ENCODE data around the gene PRKCE.
"Not testable (repeated sequence)": the region's sequence is repeated elsewhere in the genome, so short reads cannot be mapped to it uniquely, and the experiment has no call there.

Gene PRKCE

DNA sequence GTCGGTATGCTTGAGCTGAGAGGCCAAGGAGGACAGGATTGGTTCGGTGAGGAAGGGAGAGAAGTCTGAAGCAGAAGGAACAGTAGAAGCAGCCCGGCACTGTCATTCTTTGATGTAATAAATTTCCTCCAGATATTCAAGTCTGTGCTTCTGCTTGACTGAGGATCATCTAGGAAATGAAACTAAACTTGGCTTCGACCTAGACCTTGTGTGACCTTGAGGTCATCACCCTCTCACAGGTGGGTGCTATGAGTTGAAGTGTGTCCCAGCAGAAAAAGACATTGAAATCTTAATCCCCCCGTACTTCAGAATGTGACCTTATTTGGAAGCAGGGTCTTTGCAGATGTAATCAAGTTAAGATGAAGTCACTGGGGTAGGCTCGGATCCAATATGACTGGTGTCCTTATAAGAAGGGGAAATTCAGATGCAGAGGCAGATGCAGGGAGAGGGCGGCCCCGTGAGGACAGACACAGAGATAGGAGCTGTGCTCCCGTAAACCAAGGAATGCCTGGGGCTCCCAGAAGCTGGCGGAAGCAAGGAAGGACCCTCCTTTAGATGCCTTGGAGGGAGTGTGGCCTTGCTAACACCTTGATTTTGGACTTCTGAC lies 49.0 kb downstream of the PRKCE start:
- DNase-seq: peak; percentile 32 to 50 (median 48)

DNA sequence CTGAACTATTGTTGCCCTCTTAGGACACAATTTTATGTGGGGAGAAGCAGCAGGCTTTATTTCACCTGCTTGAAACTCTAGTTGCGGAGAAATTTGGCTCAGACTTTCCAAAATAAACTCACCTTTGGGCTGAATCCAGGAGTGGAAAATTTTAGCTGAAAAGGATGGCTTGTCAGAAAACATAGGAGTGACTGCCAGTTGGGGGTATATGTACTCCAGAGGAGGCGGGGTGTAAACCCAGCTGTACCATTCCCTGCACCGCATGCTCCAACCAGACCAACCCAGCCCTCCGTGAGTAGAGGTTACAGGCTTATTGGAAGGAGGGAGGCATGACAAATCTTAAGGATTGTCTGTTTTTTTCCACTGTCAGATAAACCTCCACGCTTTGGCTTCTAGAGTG lies 53.8 kb downstream of the PRKCE start:
- DNase-seq: no peak

DNA sequence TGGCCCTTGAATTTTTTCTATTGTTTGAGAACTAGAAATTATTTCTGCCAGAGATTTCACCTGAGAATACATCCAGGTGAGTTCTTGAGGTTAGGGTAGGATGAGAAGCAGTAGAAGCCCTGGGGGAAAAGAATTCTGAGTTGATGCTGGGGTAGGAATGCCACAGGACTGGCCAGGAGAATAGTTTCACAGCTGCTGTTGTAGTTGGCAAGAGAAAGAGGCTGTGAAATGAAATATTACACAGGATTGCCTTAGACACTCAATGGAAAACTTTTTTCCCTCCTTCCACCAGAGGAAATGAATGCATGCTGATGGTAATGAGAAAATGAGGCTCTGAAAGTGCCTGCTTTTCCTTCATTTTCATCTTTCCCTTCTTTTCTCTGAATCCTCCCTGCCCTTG lies 54.6 kb downstream of the PRKCE start:
- DNase-seq: no peak

DNA sequence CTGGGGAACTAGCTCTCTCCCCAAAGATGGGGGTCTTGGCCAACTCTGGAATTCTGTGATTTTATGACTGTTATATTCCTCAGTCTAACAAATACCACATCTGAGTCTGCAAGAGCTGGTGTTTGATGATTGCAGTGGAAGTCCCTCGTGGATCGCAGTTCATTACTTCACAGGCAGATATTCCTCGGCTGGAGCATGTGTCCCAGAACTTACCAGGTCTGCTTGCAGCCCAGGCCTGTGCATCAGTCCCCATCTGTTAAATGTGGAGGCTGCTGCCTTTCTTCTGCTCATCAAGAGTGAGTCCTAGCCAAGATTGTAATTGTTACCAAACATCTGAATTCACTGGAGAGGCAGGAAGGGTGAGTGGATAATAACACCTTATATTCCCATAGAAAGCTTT lies 55.5 kb downstream of the PRKCE start:
- DNase-seq: no peak

DNA sequence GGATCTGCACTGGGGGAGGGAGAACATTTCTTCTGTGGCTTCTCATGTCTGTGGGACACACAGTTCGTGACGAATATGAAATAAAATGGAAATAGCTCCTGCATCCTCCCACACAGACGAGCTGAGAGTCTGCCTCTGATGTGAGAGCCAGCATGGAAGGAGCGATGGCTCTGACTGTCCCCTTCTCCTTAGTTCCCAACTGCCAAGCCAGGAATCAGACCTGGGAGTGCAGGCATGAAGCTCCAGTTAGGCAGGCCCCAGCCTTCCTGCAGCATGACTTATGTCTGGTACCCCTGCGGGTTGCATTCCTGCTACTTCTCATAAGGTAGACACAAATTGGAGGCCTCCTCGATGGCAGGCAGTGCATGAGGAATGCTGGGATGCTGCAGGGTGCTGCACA lies 56.2 kb downstream of the PRKCE start:
- no peak for DNase-seq

DNA sequence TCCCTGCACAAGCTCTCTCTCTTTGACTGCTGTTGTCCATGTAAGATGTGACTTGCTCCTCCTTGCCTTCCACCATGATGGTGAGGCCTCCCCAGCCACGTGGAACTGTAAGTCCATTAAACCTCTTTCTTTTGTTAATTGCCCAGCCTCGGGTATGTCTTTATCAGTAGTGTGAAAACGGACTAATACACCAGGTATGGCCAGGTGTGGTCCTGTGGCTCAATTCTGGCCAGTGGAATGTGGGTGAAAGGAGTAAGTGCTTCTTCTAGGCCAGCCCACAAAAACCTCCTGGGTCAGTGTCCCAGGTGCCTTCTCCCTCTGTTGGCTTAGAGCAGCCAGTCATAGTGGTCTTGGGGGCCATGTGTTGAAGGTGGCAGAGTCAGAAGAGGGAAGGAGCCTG lies 57.0 kb downstream of the PRKCE start:
- no peak for DNase-seq

DNA sequence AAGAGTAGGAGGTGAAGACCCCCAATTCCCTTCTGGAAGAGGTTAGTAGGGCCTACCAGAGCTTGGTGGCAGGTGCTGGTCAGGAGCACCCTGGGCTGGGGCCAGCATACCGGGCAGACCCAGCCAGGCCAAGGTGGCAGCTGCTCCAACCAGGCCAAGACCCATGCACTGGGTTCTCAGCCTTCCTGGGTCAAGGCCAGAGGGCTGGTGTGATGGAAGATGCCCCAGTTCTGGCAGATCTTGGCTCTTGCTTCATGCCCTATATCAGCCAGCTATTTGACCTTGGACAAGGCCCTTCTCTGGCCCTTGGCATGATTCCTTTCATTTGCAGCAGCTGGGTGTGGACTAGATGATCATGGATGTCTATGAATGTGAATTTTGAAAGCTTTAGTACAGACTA lies 57.7 kb downstream of the PRKCE start:
- no peak for DNase-seq

DNA sequence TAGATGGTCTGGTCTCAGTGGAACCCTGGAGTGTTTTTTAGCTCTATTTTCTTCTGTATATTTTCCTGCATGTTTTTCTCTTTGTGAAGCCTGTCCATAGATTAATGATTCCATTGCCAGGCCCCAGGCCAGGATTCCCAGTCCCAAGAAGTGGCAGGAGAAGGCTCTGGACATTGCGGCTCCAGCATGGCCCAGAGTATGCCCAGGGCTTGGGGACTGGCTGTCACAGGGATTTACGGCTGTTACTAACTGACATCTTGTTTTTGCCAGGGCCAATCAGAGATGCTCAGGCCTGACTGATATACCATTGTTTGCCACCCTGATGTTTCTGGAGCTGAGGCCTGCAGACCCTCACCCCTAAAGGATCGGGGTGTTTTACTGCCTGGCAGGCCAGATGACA lies 59.0 kb downstream of the PRKCE start:
- DNase-seq: no peak

DNA sequence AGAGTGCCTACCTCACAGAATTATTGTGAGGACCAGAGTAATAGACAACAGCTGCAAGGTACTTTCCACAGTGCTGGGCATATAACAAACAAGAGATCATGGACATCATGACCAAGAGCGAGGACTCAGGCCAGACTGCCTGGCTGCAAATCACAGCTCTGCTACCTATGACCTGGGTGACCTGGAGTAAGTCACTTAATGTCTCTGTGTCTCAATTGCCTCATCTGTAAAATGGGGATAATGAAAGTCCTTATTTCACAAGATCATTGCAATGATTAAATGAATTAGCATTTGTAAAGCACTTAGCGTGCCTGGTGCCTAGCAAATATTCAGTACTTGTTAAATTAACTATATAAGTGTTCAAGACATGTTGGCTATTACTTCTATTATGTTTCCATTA lies 59.7 kb downstream of the PRKCE start:
- DNase-seq: no peak

DNA sequence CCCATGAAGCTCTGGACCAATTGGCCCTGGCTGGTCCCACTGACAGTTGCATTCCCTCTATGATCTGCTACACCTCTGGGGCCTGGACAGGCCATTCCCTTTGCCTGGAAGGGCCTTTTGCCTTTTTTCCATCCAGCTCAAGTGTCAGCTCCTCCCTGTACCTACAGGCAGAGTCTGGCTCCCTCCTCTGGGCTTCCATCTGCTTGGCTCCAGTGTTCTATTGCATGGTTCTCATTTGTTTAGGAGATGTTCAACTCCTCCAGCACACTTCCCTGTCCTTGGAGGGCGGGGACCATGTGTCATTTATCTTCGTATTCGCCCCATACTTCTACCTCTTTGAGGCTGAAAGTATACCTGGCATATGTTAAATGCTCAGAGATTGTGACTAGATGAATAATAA lies 61.1 kb downstream of the PRKCE start:
- DNase-seq: no peak

DNA sequence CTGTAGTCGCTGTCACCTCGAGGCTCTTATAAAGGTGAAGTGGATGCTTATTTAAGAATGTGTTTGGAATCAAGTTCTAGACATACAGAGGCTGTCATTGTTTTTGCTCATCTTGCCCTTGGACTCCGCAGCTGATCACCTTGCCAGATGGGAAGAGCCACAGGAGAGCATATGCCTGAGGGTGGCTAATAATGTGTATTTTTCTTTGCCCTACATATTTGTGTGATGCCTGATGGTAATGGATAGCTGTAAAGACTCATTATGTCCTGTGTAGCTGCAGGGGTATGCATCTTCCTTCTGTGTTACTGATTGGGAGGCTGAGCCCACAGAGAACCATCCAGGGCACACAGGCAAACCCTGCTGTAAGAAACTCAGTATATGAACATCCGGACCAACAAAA lies 61.7 kb downstream of the PRKCE start:
- DNase-seq: no peak

DNA sequence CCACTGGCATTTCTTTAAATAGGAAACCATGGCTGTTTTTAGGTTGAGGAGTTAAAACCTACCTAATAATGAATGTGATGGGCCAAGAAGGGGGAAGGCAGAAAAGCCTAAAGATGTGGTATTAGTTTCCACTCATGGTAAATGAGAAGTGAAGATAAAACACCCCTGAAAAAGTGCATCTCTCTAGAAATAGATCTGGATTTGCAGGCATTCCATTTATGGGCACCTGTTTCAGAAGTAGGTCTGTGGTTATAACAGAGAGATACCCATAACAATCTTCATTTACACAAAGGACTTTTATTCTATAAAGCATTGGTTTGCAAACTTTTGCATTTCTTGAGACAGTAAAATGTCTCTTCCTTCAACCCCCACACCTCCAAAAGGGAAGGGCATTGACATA lies 62.1 kb downstream of the PRKCE start:
- no peak for DNase-seq

DNA sequence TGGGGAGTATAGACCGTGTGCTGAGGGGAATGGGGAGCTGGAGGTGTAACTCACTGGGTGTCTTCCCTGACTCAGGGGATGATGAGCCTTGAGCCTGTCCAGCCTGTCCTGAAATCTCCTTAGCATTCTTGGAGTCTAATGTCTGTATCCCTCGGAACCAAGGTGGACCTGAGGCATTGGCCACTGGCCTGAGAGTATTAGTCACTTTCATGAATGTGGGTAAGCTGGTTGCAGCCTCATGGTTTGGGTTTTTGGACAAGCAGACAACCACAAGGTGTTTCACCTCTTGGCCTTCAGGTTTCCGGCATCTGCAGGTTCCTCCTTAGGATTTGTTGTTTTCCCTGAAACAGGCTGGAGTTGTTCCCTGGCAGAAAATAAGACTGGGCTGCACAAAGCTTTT lies 63.2 kb downstream of the PRKCE start:
- DNase-seq: no peak

DNA sequence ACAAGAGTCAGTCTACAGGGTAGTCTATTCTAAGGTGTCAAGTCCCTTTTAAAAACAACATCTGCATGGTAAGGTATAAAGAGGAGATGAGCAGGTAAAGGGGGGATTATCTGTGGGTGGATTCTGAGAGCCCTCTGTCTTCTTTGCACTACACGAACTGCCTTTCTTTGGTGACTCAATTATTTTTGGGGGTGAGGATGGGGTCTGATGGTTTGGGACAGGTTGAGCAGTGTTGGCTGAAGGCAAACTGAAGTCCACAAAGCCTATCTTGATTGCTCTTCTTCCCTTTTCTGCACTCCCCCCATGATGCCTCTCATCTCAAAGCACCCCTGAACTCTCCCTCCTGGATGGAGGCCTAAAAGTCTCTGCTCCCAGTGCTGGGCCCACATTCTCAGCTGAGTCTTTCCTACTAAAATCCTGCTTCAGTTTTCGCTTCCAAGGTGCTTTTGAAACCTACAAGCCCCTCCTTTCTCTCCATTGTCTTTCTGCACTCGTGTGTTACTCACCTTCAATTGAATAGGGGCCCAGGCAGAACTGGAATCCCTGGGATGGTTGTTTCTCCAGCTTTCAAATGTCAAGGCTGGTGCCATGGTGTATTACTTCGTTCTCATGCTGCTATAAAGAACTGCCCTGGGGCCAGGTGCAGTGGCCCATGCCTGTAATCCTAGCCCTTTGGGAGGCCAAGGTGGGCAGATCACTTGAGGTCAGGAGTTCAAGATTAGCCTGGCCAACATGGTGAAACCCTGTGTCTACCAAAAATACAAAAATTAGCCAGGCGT lies 64.3 kb downstream of the PRKCE start:
- DNase-seq: no peak

DNA sequence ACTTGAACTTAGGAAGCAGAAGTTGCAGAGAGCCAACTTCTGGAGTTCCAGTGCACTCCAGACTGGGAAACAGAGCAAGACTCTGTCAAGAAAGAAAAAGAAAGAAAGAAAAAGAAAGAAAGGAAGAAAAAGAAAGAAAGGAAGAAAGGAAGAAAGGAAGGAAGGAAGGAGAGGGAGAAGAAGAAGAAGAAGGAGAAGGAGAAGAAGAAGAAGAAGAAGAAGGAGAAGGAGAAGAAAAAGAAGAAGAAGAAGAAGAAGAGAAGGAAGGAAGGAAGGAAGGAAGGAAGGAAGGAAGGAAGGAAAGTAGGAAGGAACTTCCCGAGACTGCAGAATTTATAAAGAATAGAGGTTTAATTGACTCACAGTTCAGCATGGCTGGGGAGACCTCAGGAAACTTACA lies 65.0 kb downstream of the PRKCE start:
- not testable (repeated sequence) for DNase-seq

DNA sequence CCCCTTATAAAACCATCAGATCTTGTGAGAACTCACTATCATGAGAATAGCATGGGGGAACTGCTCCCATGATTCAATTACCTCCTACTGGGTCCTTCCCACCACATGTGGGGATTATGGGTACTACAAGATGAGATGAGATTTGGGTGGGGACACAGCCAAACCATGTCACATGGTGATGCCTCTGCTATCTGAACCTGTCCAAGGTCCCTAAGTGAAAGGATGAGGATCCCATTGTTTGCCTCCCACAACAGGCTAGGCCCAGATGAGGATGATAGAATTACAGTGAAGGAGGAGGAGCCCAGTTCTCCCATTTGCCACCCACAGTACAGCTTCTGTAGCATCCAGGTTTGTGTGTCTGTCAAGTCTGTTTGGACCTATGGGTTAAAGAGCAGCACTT lies 65.4 kb downstream of the PRKCE start:
- DNase-seq: no peak

DNA sequence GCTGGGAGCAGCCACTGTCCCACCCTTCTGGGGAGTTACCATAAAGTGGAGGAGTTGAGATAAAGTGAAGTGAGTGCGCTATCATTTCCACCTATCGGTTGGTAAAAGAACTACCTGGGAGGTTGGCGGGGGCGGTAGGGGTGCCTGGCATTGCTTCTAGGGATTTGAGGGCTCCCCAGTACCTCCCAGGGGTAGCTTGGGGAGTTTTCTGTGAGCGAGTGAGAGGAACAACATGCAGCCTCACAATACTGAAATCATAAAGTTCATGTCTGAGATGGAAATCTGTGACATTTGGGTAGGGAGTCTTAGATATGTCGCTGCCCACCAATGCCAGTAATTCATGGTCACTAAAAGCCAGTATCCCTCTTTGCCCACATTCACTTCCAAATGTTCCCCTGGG lies 68.7 kb downstream of the PRKCE start:
- DNase-seq: no peak

DNA sequence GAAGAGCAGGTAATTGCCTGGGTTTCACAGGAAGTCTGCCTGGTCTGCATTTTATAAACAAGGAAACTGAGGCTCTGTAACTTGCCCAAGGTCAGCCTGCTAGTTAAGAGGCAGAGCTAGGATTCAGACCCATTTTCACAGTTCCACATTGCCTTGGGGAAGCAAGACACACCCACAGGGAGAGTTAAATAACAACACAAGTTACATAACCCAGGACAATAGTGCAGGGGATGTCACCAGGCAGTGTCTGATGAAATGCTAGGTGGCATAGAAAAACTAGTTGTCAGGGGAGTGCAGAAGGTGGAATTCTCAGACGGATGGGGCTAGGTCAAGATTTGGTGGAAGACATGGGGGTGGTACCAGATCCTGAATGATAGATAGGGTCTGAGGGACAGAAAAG lies 69.7 kb downstream of the PRKCE start:
- peak; percentile 36 to 60 (median 44) for DNase-seq

DNA sequence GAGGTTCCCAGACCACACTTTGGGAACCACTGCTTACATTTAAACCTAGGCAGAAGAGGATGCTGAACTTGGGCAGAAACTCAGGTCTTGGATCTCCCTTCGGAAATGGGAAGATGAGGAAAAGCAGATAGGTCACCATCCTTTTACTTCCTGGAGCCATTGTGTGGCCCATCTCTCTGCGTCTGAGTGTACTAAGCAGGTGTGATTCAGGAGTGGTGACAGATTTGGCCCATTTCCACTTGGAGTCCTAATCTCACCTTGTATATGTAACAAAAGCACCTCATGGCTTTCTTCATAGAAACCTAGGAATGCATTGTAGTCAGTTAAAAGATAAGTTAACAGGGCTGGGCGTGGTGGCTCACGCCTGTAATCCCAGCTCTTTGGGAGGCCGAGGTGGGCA lies 71.0 kb downstream of the PRKCE start:
- no peak for DNase-seq

DNA sequence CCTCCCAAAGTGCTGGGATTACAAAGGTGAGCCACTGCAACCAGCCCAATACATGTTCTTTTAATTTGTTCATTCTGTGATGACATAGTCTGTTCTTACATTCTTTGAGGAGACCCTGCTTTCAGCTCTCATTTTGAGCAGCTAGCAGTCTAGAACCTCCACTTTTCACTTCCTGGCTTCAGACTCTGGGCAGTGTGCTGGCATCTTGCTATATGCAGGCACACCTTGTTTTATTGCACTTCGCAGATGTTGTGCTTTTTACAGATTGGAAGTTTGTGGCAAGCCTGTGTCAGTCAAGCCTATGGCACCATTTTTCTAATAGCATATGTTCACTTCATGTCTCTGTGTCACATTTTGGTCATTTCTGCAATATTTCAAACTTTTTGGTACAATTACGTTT lies 72.4 kb downstream of the PRKCE start:
- no peak for DNase-seq

DNA sequence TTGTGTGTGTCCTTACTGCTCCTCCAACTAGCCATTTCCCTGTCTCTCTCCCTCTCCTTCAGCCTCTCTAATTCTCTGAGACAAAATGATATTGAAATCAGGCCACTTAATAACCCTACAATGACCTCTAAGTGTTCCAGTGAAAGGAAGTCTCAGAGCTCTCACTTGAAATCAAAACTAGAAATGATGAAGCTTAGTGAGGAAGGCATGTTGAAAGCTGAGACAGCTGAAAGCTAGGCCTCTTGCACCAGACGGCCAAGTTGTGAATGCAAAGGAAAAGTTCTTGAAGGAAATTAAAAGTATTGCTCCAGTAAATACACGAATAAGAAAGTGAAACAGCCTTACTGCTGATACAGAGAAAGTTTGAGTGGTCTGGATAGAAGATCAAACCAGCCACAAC lies 72.9 kb downstream of the PRKCE start:
- DNase-seq: peak in 2 of 3 donors; percentile 39 to 48

DNA sequence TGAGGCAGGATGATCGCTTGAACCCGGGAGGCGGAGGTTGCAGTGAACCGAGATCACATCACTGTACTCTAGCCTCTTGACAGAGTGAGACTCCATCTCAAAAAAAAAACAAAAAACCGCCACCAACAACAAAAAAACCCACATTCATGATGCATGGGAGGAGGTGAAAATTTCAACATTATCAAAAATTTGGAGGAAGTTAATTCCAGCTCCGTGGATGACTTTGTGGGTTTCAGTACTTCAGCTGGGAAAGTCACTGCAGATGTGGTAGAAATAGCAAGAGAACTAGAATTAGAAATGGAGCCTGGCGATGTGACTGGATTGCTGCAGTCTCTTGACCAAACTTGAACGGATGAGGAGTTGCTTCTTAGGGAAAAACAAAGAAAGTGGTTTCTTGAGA lies 74.3 kb downstream of the PRKCE start:
- DNase-seq: peak; percentile 70 to 91 (median 89)

DNA sequence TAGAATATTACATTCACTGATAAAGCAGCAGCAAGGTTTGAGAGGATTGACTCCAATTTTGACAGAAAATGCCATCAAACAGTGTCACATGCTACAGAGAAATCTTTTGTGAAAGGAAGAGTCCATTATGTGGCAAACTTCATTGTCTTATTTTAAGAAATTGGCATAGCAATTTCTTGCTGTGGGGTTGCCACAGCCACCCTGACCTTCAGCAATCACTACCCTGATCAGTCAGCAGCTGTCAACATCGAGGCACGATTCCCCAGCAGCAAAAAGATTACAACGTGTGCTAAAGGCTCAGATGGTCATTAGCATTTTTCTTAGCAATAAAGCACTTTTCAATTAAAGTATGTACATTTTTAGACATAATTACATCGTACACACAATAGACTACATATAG lies 74.7 kb downstream of the PRKCE start:
- peak; percentile 27 to 37 (median 37) for DNase-seq

DNA sequence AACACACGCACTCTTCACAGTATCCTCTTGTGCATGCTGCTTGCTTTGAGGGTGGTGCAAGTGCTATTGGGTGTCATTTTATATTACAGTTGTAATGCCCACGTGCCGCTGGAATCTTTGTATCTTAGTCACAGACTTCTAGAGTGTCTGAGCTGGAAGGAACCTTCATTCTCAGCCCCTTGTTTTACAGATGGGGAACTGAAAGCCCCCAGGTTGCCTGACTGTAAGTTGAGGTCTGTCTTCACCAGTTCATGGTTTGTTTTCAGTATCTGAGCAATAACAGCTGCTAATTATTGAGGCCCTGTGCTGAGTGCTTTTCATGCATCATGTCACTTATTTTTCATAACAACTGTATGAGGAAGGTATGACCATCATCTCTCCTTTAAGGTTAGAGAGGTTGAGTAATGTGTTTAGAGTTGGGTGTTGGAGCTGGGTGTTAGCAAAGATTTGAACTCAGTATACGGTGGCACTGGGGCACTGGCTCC lies 77.0 kb downstream of the PRKCE start:
- DNase-seq: peak; percentile 54 to 71 (median 71)
